Esophagus muscularis mucosa (tissue), 4 donors: ENCODE data around the gene MTFP1. TPM values are rescaled to one million over a fixed set of nuclear protein-coding genes. Genes with fewer than 3 reads are reported as not detected.

ENCODE experiments used
- DNase-seq: peaks from one replicate; pipeline ENCODE4 v3.0.0-alpha.2; 2017; ENCODE audit errors: extremely low spot score
- H3K27ac ChIP-seq, 4 donors: fragments of 200-600 bp; sonication (generic); replicated peaks in 1 of 4; 1 replicate in 3 of 4; 2 replicates in 1 of 4; pipeline ENCODE4 v1.5.1; 2016 to 2019; ENCODE audit warnings: mild to moderate bottlenecking in 1 of 4
- H3K27me3 ChIP-seq, 4 donors: fragments of 200-600 bp; sonication (generic); one replicate each; pipeline versions ENCODE4 v1.5.1 to v1.6.0; 2016 to 2019
- H3K36me3 ChIP-seq, 4 donors: fragments of 200-600 bp; sonication (generic); one replicate each; pipeline ENCODE4 v1.5.1; 2016 to 2019
- H3K4me1 ChIP-seq, 4 donors: fragments of 200-600 bp; sonication (generic); one replicate each; pipeline ENCODE4 v1.5.1; 2016 to 2019
- H3K4me3 ChIP-seq, 4 donors: fragments of 200-600 bp; sonication (generic); 1 replicate in 2 of 4; 2 replicates in 2 of 4; pipeline ENCODE4 v1.5.1; 2016 to 2019; ENCODE audit warnings: mild to moderate bottlenecking in 4 of 4, moderate library complexity in 1 of 4
- H3K9me3 ChIP-seq, 4 donors: fragments of 200-600 bp; sonication (generic); 1 replicate in 3 of 4; 2 replicates in 1 of 4; pipeline ENCODE4 v1.5.1; 2016 to 2019
- EP300 ChIP-seq: sonication (generic); formaldehyde crosslinking; IDR thresholded peaks from one replicate; pipeline ENCODE4 v1.6.1; 2017; ENCODE audit warnings: antibody characterized with exemption
- POLR2A ChIP-seq: fragments of 450-650 bp; IDR thresholded peaks from one replicate; pipeline ENCODE4 v1.6.1; 2017; ENCODE audit warnings: antibody characterized with exemption, moderate library complexity, mild to moderate bottlenecking, low read depth
- POLR2AphosphoS5 ChIP-seq, 2 donors: sonication (generic); formaldehyde crosslinking; IDR thresholded peaks; one replicate each; pipeline ENCODE4 v1.6.1; 2017; ENCODE audit warnings: antibody characterized with exemption in 2 of 2
- WGBS: methylation state at CpG from one replicate; pipeline ENCODE4 v1.1.5; 2018; 5-methylcytosine and 5-hydroxymethylcytosine counted together
- intact Hi-C: fragments of 100-400 bp; cut with DNase I; formaldehyde crosslinking; loops from one replicate; pipeline ENCODE4 v1.15.1; 2023
- total RNA-seq, 4 donors: library from RNA; depleted of rRNA; stranded (reverse); fragments of >200 nt; gene quantifications; one replicate each; pipeline versions ENCODE4 v1.1.0 to v1.2.1, GENCODE V29; 2016
- TF ChIP-seq, protein P1 (sequence below), 3 experiments: fragments of 200-600 bp in 2 of 3; fragments of 450-650 bp in 1 of 3; sonication (generic) in 2 of 3; IDR thresholded peaks; one replicate each; pipeline ENCODE4 v1.5.1; 2017 to 2019; ENCODE audit warnings: antibody characterized with exemption in 3 of 3, mild to moderate bottlenecking in 2 of 3, moderate library complexity in 1 of 3

The MTFP1 gene
- total RNA-seq, 4 donors from 2014 or later: 1.2 to 7.1 (median 3.4) TPM

- Histone ChIP-seq H3K36me3 (no peaks in the 10 kb centered on the region), H3K27ac (no peak overlapping the region), H3K9me3 (no peaks in the 10 kb centered on the region), H3K4me3 (no peak overlapping the region), H3K27me3 (no peaks in the 10 kb centered on the region), H3K4me1 (peaks cover 0 to 5% (median 0%) of the 10 kb centered on the region in 4 donors)
- TF ChIP-seq, protein P1, sequence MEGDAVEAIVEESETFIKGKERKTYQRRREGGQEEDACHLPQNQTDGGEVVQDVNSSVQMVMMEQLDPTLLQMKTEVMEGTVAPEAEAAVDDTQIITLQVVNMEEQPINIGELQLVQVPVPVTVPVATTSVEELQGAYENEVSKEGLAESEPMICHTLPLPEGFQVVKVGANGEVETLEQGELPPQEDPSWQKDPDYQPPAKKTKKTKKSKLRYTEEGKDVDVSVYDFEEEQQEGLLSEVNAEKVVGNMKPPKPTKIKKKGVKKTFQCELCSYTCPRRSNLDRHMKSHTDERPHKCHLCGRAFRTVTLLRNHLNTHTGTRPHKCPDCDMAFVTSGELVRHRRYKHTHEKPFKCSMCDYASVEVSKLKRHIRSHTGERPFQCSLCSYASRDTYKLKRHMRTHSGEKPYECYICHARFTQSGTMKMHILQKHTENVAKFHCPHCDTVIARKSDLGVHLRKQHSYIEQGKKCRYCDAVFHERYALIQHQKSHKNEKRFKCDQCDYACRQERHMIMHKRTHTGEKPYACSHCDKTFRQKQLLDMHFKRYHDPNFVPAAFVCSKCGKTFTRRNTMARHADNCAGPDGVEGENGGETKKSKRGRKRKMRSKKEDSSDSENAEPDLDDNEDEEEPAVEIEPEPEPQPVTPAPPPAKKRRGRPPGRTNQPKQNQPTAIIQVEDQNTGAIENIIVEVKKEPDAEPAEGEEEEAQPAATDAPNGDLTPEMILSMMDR (IDR thresholded peaks at IDR 0.05): no peak
- no peak for TF ChIP-seq POLR2AphosphoS5 (IDR thresholded peaks at IDR 0.05)
- no peak for DNase-seq
- intact Hi-C loops: no loop called here
- whole genome bisulfite sequencing: 83% methylated on average over 1 of the region's 3 CpGs
Observed at GRCh38 chr22:30433227-30433626, 7.7 kb downstream of the MTFP1 start.

DNA sequence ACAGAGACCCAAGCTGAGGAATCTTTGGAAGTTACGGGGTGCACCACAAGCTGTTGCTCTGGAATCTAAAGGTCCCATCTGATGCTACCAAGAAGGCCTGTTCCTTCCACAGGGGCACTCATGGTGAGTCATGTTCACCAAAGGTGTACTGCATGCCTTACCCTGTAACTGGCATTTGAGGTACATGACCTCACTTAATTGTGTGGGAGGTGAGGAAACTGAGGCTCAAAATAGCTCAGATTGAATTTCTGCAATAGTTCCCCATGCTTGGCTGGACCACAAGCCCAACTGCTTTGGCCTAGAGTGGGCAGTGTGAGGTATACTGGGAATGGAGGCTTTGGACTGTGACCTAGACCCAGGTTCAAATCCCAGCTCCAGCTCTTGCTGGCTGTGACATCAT lies 8.2 kb downstream of the MTFP1 start:
- no peaks in the 10 kb centered on the region for H3K9me3 ChIP-seq
- no peak for DNase-seq
- H3K36me3 ChIP-seq: no peaks in the 10 kb centered on the region
- no peak overlapping the region for H3K27ac ChIP-seq
- WGBS: 100% methylated on average over 1 of the region's 1 CpG
- TF ChIP-seq POLR2AphosphoS5 (IDR thresholded peaks at IDR 0.05) (no peak), POLR2A (no peak), EP300 (no peak)
- TF ChIP-seq, protein P1 (IDR thresholded peaks at IDR 0.05): no peak
- intact Hi-C loops: no loop called here
- H3K27me3 ChIP-seq: peaks cover 0 to 3% (median 0%) of the 10 kb centered on the region in 4 donors
- H3K4me3 ChIP-seq: no peak overlapping the region
- H3K4me1 ChIP-seq: peaks cover 0 to 5% (median 0%) of the 10 kb centered on the region in 4 donors

- TF ChIP-seq EP300: no peak
- TF ChIP-seq, protein P1 (IDR thresholded peaks at IDR 0.05): no peak
- no peak for TF ChIP-seq POLR2AphosphoS5 (IDR thresholded peaks at IDR 0.05)
- no peak for TF ChIP-seq POLR2A
- Histone ChIP-seq H3K4me3 (no peak overlapping the region), H3K36me3 (no peaks in the 10 kb centered on the region), H3K9me3 (no peaks in the 10 kb centered on the region), H3K4me1 (peaks cover 0 to 5% (median 0%) of the 10 kb centered on the region in 4 donors), H3K27me3 (peaks cover 0 to 13% (median 0%) of the 10 kb centered on the region in 4 donors), H3K27ac (no peak overlapping the region)
- 100% methylated on average over 1 of the region's 1 CpG for WGBS
- intact Hi-C loops: no loop called here
- DNase-seq: no peak
Observed at GRCh38 chr22:30434843-30435242, 9.3 kb downstream of the MTFP1 start.

- H3K27me3 ChIP-seq: peaks cover 0 to 19% (median 0%) of the 10 kb centered on the region in 4 donors
- intact Hi-C loops: no loop called here
- no peak for TF ChIP-seq POLR2A
- no peak for TF ChIP-seq POLR2AphosphoS5 (IDR thresholded peaks at IDR 0.05)
- TF ChIP-seq EP300: no peak
- DNase-seq: no peak
- H3K9me3 ChIP-seq: no peaks in the 10 kb centered on the region
- 65% methylated on average over 6 of the region's 6 CpGs for WGBS
- H3K27ac ChIP-seq: peak overlapping the region in 1 of 4 donors; percentile 42
- H3K4me1 ChIP-seq: peaks cover 0 to 5% (median 0%) of the 10 kb centered on the region in 4 donors
- no peak overlapping the region for H3K4me3 ChIP-seq
- no peaks in the 10 kb centered on the region for H3K36me3 ChIP-seq
Observed at GRCh38 chr22:30435674-30436126, 10.1 kb downstream of the MTFP1 start.

DNA sequence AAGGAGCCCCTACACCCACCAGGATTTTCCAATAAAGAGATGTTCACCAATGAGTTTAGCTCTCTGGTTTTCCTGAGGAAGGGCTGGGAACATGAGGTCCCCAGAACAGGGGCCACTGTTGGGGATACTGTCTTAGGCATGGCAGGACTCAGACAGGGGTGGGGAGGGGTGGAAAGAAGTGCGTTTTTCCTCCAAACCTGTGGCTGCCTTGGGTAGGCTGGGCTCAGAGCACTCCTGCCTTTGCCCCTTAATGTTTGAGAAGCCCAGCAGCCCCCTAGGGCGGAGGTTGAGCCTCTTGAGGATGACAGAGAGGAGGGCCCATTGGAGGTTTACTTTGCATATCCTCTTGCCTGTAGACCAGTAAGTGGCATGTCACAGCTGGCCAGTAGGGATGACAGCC lies 10.6 kb downstream of the MTFP1 start:
- peak overlapping the region in 1 of 4 donors; percentile 42 for H3K27ac ChIP-seq
- intact Hi-C loops: no loop called here
- DNase-seq: no peak

DNA sequence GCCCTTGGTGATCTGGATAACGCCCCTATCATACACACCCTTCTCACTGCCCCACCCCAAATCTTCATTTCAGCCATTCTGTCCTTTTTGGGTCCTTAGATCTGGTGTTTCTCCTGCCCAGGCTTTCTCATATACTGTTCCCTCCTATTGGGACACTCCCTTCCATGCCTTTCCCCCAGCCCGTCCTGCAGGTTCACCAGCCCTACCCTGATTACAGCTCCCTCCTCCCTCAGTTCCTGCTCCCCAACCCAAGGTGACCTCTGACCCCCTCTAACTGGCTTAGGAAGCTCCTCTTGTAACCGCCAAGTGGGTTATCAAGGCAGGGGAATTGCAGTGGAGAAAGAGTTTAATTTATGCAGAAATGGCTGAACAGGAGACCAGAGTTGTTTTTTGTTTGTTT lies 13.0 kb downstream of the MTFP1 start:
- no peak for DNase-seq
- TF ChIP-seq, protein P1 (IDR thresholded peaks at IDR 0.05): no peak
- TF ChIP-seq POLR2AphosphoS5 (IDR thresholded peaks at IDR 0.05) (no peak), EP300 (no peak), POLR2A (no peak)
- no peak overlapping the region for H3K27ac ChIP-seq
- peaks cover 0 to 5% (median 0%) of the 10 kb centered on the region in 4 donors for H3K4me1 ChIP-seq
- no peaks in the 10 kb centered on the region for H3K9me3 ChIP-seq
- H3K36me3 ChIP-seq: no peaks in the 10 kb centered on the region
- WGBS: 79% methylated on average over 3 of the region's 3 CpGs
- no peak overlapping the region for H3K4me3 ChIP-seq
- H3K27me3 ChIP-seq: peaks cover 0 to 19% (median 0%) of the 10 kb centered on the region in 4 donors
- intact Hi-C loops: no loop called here

More for the DNA sequence above, 10.6 kb downstream of the MTFP1 start:
- peaks cover 0 to 19% (median 0%) of the 10 kb centered on the region in 4 donors for H3K27me3 ChIP-seq
- no peaks in the 10 kb centered on the region for H3K9me3 ChIP-seq
- peaks cover 0 to 5% (median 0%) of the 10 kb centered on the region in 4 donors for H3K4me1 ChIP-seq
- WGBS: 60% methylated on average over 1 of the region's 2 CpGs
- no peaks in the 10 kb centered on the region for H3K36me3 ChIP-seq
- no peak for TF ChIP-seq POLR2AphosphoS5 (IDR thresholded peaks at IDR 0.05)
- no peak overlapping the region for H3K4me3 ChIP-seq
